GM18873 (cell line): ENCODE measurements around the gene PLXNA2.

ENCODE experiments used
- ATAC-seq: cut with Tn5 transposase; IDR thresholded peaks from one replicate; pipeline ENCODE4 v1.9.1; 2021; ENCODE audit warnings: mild to moderate bottlenecking, moderate library complexity, moderate number of reproducible peaks; ENCODE audit not compliant: unreplicated experiment, low FRiP score

PLXNA2 gene

DNA sequence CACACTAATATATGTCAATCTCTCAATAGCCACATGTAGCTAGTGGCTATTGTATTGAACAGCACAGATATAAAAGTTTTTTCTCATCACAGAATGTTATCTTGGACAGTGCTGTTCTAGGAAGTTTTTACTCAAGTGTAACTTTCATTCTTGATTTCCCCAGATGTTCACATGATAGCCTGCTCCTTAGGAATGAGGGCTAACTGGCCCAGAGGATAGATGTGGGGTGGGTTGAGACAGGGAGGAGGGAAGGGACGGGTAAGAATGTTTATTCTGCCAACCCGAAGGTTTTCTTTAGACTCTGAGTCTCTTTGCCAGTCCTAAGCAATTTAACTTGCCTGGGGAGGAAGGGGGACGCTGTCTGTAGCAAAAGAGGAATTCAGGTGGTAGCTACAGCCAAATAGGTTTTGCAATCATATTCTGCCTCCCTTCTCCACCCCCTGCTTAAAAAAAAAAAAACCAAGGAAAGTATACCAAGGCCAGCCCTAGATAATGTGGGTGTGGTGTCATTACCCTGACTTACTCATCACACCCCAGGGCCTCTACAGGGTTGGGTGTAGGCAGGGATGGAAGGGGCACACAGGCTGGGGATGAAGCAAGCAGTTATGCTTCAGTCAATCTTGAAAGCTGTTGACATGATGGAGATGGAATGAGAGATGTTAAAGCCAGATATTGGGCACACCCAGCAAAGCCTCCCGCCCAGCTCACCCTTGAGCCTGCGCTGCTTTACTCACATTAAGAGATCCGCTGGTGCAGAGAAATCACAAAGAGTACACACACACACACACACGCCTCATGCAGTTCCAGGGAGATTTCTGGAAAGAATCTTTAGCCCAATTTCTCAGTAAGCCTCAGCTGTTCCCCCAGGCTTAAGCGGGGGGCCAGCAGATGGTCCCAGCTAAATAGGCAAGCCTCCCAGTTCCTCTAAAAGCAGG, 59.9 kb downstream of the PLXNA2 start:
- no peak for ATAC-seq

DNA sequence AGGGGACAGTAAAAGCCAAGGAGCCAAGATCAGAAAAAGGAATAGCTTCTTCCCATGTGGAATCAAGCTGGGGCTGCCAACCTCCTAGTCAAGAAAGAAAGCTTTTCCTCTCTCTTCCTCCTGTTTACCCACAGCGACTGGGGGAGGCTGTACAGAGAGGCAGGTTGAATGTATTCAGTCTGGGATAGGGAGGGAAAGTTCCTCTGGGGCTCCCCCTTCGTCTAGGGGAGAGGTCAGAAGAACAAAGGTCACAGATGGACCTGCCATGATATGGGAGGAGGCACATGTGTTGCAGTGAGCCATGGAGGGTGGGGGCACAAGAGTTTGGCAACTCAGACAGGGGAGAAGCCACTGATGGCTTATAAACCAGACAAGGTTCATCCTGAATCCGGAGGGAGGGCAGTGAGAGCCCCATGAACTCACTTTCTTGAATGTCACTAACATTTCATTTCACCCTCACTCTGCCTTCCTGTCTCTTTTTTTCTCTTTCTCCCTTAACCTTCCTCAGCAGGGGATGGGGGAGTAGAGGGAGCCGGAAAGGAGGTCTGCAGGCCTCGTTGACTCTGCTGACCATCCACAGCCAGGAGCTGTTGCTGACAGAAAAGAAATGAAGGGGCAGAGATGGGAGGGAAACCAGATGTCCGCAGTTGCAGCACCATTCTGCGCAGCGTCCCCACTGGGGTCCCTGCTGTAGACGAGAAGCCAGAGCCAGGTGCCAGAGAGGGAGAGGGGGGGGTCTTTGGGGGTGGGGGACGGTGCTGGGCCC, 61.1 kb downstream of the PLXNA2 start:
- ATAC-seq: no peak

DNA sequence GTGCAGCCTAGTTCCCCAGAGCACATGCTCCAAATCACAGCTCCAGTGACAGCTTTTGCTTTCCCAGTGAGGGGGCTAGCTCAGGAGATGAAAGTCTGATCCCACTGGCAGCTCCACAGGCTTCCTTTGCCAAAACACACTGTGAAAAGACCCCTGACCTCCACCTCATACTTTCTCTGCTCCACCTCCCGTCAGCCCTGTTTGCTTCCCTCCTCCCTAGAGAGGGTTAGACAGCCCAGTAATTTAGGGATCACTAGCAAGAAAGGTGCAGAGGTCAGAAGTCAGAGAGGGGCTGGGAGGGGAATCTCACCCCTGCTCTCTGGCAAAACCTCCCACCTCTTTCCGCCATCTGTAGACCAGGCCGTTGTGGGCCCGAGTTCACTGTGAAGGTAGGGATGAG, 62.8 kb downstream of the PLXNA2 start:
- ATAC-seq: no peak

DNA sequence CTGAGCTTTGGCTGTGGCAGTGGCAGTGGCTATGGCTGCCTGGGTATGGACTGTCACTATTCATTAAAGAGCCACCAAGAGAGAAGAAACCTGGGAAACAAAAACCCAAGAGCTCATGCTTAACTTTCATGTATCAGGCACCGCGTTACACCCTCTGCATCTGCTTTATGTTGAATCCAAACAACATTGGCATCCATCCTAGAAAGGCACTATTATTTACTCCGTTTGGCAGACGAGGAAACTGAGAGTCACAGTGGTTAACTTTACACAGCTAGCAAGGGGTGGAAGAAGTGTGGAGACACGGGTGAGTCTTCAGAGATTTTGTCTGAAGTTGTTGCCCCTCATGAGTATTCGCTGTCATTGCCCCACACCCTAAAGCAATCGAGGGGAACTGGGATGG, 63.8 kb downstream of the PLXNA2 start:
- no peak for ATAC-seq

DNA sequence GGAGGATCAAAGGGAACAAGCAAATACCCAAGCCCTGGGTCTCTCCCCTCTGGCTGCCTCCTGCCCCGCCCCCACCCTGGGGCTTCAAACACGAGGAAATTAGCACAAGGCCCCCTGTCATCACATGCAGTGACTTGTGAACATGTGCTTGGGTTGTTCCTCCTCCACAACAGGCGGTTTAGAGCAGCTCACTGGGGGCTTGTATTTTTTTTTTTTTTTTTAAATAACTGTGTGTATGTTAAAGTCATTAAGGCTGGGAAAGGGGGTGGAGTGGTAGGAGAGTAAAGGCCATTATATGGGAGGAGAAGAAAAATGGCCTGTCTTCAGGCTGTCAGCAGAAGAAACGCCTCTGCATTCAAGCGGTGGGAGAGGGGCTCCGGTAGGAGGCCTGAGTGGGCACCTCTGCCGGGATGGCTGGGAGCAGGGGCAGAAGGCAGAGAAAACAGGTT, 64.2 kb downstream of the PLXNA2 start:
- no peak for ATAC-seq

DNA sequence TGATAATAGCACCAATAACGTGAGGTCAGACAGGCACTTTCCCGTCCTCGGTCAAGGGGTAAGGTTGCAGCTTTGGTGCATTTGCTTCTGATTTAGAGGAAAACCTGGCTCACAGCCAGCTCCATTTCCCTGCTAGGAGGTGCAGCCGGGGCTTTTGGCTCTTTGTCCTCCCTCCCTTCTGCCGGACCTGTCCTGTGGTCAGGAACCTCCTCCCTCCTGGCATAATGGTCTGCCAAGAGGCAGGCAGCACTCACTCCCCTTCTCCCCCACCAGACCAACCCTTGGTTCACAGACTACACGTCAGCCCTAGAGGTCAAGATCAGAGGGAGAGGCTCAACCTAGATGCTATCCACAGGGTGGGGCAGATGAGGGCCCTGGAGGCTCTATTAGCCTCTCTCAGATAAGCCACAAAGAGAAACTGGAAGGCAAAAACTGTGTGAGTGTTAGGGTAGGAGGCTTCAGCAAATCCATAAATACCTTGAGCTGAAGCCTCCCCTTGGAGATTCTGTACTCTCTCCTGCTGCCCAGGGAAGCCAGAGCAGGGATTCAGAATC, 64.8 kb downstream of the PLXNA2 start:
- ATAC-seq: no peak

DNA sequence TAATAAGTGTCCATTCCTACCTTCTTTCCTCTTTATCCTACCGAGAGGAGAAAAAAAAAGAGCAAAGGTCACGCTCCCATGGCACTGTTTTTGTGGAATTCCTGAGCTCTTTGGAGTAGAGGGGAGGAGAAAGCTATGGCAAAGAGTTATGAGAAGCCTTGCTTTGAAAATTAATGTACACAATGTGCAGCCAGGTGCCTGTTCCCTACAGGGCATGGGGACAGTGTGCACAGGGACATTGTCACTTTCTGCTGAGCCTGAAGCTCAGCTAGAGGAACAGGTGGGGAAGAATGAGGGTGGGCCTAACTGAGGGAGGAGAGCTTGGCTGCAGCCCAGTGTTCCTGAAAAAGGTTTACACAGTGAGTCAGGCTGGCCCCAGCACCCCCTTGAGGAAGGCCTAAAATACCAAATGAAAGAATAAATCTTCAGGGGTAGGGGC, 66.1 kb downstream of the PLXNA2 start:
- no peak for ATAC-seq

DNA sequence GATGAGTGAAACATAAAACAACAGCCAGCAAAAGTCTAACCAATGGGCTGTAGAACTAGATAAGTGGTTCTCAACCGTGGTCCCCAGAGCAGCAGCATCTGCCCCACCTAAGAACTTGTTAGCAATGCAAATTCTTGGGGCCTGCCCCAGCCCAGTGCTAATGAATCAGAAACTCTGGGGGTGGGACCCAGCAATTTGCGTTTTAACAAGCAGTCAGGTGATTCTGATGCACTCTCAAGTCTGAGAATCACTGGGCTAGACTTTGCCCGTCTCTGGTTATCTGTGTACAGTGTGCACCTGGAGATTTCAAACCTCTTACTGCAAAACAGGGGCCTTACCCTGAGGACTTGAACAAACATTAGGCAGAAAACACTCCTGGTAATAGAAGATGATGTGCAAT, 66.5 kb downstream of the PLXNA2 start:
- no peak for ATAC-seq

DNA sequence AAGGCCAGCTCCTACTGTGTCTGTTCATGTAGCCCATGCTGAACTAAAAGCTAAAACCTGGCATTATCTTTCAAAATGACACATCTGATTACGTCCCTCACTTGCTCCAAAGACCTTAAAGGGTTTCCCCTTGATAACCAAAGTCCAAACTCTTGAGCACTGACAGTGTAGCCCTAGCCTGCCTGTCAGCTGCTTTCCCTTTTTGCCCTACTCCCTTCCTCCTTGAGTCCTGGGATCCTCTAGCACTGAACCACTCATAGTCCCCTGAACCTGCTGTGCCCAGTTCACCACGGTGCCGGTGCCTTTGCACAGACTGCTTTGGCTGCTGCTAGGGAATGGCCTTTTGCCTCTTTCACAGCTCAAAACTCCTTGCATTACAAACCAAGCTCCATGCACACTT, 67.5 kb downstream of the PLXNA2 start:
- ATAC-seq: no peak

DNA sequence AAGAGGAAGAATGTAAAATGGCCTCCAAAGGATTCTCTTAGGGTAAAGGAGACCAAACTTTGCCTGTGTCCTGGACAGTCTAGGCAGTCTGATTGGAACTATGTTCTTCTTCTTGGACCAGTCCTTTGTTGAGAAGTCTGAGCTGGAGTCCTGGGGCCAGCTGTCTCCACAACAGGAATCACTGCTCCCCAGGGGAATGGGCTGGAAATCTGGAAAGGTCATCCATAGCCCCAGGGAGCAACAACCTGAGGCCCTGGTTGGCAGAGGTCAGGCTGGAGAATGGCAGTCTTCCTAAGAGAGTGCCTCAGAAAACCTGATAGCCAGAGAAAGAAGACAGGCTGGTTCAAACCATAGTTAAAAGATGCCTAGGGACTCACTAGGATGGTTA, 68.7 kb downstream of the PLXNA2 start:
- no peak for ATAC-seq

DNA sequence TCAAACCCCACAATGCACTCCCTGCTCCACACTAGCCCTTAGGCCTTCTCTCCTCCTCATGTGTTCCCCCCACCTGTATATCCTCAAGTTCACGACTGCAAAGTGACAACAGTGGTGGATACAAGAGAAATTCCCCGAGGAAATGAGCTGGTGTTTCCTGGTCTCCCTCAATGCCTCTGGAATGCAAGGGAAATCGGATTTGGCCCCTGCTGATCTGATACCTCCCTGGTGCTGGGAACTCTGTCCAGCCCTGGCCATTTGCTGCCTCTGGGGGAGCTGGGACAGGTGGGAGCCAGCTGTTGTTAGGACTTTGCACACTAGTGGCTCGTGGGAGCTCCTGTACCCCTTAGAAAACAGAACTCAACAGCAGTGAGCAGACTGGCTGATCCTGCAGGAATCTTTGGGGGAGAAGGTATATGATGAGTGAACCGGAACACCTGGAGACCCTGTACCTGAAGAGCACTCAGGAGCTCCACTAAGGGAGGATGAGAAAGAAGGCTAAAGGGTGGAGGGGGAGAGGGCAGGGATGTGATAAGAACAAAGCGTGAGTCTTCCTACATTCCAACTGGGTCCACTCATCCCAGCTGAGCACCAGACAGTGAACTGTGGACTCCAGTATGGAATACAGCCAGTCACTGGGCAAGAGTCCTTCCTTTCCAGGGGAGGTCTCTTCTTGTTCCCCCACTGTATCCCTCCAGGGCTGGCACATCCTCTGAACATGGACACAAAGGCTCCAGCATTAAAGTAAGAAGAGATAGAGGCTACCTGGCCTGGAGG, 69.3 kb downstream of the PLXNA2 start:
- ATAC-seq: no peak

DNA sequence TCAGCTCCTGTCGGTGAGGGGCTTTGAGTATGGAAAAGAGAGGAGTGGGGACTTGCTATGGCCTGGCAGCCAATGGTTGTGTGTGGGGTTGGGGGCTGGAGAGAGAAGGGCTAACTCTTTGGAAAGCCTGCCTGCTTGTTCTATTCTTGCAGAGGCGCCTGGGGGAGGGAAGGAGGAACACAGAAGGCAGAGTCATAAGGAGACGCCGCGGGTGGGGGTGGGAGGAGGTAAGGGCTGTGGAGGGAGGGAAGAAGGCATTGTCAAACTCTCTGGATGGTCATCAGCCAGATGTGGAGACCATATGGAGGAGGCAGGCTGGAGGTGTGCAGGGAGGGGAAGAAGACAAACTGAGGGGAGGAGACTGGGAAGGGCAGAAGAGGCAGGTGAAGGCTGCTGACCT, 70.0 kb downstream of the PLXNA2 start:
- ATAC-seq: no peak

DNA sequence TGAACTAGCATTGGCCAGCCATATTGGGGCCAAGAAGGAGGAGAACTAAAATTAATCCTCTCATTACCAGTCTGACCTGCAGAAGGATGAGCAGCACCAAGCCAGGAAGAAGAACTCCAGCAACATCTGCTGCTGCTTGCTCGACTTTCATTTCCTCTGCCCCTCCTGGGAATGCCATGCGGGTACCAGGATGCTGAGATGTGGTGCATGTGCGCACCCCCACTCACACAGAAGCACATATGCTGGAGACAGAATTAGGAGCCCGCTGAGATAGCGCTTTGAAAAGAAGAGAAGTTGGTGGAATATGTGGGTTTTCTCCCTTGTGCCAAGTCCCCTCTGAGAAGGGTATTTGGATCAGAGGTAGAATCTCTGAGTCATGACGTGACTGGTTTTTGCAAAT, 70.4 kb downstream of the PLXNA2 start:
- no peak for ATAC-seq

DNA sequence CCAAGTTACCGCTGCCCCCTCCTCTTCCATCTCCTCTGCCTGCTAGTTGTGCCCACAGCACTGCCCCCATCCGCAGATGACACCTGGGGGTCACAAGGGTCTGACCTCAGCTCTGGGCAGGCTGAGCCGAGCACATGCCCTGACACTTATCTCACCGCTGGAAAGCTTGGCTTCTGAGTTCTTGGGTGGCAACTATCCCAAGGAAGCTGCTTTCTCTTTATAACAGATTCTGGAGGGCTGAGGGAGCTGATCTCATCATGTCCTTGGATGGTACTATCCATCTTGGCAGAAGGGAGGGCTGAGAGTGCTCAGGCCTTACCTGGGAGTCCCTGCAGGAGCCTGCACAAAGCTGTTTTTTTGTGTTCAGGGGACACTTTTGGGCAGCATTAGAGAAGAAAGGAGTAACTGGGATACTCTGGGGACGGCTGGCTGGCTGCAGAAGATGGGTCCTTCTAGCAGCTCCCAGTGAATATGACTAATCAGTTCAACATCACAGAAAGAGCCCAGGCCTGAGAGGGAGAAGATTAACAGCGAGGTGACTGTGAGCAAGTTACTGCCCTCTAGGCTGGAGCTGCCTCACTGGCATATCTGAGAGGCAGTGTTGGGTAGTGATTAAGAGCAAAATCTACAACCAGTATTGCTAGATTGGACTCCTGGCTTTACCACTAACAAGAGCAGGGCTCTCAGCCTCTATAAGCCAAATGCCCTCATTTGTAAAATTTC, 71.6 kb downstream of the PLXNA2 start:
- no peak for ATAC-seq

DNA sequence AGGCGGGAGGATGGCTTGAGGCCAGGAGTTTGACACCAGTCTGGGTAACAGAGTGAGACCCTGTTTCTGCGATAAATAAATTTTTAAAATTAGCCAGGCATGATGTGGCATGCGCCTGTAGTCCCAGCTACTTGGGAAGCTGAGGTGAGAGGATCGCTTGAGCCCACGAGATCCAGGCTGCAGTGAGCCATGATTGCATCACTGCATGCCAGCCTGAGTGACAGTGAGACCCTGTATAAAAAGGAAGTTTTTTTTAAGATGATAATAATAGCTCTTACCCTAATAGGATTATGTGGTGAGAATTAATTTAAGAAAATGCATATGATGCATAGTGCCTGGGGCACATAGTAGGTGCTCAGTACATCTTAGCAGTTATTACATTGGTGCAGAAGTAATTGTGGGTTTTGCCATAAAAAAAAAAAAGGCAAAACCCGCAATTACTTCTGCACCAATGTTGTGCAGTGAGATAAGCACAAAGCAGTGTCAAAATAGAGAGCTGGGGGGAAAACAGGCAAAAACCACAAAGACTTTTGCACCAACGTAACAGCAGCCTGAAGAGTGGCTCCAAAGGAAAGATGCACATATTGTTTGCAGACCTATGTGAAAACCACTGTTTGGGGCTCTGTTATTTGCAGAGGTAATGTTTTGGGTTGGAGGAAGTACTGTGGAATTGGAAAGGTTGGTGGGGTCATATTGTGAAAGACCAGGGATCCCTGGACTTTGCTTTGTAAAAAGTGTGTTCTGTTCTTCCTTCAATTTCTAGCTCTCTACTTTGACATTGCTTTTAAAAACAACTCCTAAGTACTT, 72.4 kb downstream of the PLXNA2 start:
- no peak for ATAC-seq

DNA sequence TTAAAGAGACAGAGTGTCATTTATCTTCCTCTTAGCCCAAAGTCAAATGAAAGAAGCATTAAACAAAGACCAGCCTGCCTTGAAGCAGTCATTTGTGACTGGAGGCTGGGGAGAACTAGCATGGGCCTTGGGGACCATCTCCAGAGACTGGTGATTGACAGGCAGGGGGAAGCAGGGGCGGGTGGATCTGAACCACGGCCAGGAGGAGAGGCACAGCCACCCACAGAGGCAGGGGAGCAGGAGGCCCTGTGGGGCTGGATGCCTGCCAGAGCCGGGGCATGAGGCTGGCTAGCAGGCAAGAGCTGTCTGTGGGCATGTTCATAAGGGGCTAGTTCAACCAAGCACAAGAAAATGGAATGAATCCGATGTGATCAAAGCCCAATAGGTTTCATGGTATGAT, 73.9 kb downstream of the PLXNA2 start:
- ATAC-seq: no peak

DNA sequence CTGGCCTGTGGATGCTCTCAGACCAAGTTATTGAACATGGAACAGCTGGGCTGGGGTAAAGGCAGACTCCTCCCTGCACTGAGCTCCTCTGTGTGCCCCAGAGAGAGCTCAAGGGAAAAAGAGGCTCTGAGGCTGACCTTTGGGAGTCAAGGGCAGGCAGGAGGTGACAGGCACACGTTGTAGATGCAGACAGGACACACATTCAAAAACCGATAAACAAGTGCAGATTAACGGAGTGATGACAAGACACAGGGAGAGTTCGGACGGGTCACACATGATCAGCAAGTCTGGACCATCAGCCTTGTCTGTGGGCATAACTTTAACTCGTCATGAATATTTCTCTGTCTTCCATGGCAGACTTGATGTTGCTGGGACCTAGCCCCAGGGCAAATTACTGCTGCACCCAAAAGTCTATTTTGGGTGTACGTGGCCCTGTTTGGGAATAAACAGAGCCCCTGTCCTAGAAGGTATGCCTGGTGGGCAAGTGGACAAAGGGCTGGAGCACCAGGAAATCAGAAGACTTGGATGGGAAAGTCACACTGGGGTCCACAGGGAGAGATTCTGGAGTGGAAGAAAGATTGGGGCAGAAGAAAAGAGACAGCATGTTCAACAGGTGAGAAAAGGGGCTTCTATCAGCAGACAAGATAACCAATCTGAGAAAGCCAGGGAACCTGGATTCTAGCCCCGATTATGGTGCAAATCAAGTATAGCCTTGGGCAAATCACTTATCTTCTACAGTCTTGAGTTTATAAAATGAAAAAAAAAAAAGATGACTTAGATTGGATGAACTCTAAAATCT, 74.9 kb downstream of the PLXNA2 start:
- no peak for ATAC-seq

DNA sequence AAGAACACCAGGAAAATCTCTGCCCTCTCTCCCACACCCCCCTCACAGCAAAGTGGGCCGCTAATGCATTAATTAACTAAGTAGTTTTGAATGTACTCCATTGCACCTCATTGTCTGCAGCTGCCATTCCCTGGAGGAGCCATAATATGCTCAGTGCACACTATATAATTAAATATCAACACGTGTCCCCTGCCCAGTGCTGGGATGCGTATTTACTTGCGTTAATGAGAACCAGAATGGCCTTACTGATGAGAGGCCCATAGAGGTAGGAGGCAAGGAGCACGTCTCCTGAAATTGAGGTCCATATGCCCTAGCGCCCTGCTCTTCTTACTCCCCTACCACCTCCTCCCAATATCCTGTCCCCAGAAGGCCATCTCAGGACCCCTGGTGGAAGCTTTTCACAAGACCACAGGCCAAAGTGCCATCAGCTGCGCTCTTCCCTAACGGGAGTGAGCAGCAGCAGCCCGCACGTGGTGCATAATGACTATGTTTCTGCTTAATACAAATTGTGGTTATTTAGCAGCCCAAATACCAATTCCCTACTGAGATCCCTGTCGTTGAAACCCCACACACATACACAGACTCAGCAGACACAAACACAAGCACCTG, 76.8 kb downstream of the PLXNA2 start:
- no peak for ATAC-seq
